G401 (cell line): Measurements from ENCODE around the gene TET1. TPM values are rescaled to one million over a fixed set of nuclear protein-coding genes. Genes with fewer than 3 reads are reported as not detected.
"Not testable (repeated sequence)": the region's sequence is repeated elsewhere in the genome, so short reads cannot be mapped to it uniquely, and the experiment has no call there.

ENCODE experiments used
- DNase-seq: peaks from one replicate; pipeline ENCODE4 v3.0.0-alpha.2; 2015; ENCODE audit warnings: low spot score
- in situ Hi-C: cut with HindIII; loops from 2 replicates; pipeline ENCODE4 v1.10.0; 2016; ENCODE audit warnings: low sequenced_read_pairs, mixed read lengths
- total RNA-seq: library from RNA; depleted of rRNA; stranded (reverse); fragments of >200 nt; shearing (Covaris generic); gene quantifications from 2 replicates; pipeline ENCODE4 v1.2.3, GENCODE V29; 2014

Gene TET1
- total RNA-seq, 1 experiment from 2014 or later: 6.7 TPM

DNA sequence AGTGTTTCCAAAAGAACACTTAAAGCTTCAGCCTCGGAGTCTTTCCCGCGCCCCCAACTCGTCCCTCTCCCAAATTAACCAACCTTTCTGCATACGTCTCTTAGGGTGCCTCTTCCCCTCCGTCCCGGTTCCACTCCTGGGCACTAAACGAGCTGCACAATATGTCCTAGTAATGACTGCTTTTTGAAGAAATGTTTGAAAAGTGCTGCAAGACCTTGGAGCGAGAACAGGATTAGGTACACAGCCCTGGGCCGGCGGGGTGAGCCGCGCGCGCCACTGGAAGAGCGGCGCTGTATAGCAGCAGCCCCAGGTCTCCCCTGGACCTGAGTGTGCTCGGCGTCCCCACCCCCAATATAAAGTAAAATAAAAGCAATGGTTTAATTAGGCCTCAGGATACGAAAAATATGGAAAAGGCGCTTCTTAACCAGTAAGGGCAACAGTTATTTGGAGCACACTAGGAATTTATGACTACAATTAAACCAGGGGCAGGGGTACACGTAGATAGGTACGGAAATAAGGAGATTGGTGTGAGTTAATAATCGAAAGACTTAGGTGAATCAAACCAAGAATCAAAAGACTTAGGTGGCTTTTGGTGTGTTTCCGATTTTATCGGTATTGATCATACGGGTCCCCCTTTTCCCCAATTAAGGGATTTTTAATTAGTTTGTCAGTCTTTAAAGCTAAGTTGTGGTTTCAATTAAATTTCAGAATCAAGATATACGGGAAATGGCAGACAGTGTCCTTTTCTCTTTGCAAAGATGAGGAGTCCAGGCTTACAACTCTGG, 1.9 kb downstream of the TET1 start:
- in situ Hi-C loops: no loop called here
- DNase-seq: peak; percentile 11

DNA sequence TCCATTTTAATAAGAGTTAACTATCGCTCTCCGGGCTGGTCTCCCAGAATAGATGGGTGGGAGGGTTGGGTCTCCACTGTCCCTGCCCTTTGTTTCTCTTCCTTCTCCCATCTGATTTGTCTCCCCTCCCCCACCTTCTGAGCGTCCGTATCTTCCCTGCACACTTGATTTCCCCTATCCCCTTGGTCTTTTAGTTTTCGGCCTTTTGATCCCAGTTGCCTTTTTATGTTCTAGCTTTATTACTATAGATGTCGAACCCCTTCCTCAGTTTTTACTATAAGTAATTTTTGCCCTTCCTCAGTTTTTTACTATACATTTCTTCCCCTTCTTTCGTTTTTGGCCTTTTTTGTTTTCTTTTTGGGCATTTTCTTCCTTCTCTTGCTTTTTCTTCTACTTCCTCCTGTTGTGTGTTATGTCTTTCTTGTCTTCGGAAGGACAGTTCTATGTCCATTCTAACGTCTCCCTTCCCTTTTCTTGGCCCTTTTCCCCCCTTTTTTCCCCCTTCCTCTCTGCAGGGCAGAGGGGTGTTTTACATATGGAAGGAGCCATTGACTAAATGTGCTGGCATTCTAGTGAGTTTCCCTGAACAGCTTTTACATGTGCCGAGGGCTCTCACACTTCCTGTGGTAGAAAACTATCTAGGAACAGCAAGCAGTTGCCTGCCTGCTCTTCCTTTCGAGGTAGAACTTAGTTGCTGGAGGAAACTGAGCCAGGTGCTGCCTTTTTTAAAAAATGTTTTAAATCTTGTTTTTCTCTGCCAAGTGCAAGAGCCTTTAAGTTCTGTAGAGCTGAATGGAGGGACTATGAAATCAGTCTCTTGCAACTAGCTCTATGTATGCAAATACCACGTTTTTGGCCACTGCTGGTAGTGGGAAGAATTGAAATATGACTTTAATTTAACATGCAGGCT, 2.8 kb downstream of the TET1 start:
- in situ Hi-C loops: no loop called here
- DNase-seq: peak; percentile 5

DNA sequence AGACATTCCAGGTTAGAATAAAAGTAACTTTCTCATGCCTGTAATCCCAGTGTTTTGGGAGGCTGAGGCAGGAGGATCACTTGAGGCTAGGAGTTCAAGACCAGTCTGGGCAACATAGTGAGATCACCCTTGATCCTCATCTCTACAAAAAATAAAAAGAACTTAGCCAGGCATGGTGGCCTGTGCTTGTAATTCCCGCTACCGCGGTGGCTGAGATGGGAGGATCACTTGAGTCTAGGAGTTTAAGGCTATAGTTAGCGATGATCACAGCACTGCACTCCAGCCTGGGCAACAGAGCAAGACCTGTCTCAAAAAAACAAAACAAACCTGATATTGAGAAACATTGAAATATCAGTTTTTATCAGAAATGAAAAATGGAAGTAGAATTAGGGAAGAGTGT, 4.6 kb downstream of the TET1 start:
- in situ Hi-C loops: no loop called here
- DNase-seq: no peak

GRCh38 chr10:68565658-68566057, 5.5 kb downstream of the TET1 start:
- DNase-seq: no peak
- in situ Hi-C loops: no loop called here

GRCh38 chr10:68566351-68566750, 6.2 kb downstream of the TET1 start:
- no peak for DNase-seq
- in situ Hi-C loops: no loop called here

DNA sequence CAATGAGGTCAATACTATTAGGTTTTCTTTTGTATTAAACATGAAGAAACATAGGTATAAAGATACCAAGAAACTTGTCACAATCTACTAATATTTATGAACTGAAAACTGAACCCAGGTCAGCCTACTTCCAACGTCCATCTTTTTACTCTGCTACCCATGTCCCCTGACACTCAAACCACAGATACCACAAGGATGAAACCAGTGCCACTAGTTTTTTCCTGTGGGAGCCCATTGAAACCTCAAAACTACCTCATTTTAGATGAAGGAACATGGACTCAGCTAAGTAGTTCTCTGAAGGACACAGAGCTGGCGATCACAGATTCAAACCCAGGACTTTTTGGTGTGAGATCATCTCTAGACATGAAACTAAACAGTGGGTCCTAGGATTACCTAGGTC, 6.8 kb downstream of the TET1 start:
- in situ Hi-C loops: no loop called here
- no peak for DNase-seq

DNA sequence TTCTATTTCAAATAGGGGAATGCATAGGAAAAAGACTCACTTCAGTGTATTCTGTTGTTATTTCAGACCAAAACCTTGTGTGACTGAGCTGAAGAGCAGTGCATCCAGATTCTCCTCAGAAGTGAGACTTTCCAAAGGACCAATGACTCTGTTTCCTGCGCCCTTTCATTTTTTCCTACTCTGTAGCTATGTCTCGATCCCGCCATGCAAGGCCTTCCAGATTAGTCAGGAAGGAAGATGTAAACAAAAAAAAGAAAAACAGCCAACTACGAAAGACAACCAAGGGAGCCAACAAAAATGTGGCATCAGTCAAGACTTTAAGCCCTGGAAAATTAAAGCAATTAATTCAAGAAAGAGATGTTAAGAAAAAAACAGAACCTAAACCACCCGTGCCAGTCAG, 12.0 kb downstream of the TET1 start:
- no peak for DNase-seq
- in situ Hi-C loops: no loop called here

GRCh38 chr10:68574051-68574450, 13.9 kb downstream of the TET1 start:
- in situ Hi-C loops: no loop called here
- DNase-seq: no peak

- in situ Hi-C loops: no loop called here
- no peak for DNase-seq
These were observed 16.0 kb downstream of the TET1 start for GRCh38 chr10:68576118-68576517.

DNA sequence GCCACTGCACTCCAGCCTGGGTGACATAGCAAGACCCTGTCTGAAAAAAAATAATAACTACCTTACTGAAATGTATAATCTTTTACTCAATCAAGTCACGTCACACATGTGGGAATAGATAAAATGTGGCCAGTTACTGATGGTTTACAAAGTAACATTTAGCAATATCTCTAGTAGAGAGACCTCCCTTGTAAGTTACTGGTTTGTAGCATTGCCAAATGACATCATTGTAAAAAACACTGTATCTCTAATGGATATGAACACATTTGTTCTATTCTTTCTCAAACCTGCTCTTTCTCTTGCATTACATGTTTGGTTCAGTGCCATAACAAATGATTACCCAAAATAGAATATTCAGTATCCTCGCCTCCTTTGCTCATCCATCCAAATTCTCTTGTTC, 18.8 kb downstream of the TET1 start:
- no peak for DNase-seq
- in situ Hi-C loops: no loop called here

DNA sequence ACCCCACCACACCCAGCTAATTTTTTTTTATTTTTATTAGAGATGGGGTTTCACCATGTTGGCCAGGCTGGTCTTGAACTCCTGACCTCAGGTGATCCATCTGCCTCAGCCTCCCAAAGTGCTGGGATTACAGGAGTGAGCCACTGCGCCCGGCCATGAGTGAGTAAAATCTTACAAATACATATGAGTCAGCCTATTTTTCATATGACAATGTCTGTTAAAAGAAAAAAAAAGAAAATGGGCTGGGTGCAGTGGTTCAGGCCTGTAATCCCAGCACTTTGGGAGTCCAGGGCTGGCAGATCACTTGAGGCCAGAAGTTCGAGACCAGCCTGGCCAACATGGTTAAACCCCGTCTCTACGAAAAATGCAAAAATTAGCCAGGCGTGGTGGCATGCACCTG, 24.1 kb downstream of the TET1 start:
- DNase-seq, in situ Hi-C loops: not testable (repeated sequence)

DNA sequence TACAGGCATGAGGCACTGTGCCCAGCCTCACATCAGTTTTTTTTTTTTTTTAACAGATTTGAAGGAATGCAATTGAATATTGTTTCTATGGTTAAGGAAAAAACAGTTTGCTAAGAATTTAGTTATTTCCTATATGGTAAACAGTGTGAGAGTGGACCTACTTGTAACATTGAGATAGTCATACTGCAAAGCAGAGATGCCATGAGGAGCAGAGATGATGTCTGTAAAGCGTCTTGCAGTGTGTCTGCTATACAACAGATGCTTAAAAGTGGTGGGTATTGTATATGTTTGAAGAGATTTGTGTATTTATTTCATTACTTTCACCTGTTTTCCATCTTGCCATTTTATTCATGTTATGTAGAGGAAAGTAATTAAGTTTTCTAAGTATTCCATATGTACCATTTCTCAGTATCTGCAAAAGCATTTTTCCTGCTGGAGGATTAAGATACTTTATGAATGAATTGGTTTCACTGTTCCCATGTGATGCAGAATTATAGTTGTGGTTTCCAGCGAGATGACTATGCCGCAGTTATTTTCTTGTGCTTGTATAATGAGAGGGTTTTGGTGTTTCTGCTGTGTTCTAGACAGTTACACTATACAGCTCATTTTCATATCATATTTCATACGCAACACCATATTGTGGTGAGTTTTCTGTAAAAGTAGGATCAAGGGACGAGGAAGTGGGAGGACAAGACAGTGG, 26.6 kb downstream of the TET1 start:
- in situ Hi-C loops: no loop called here
- no peak for DNase-seq

- in situ Hi-C loops: no loop called here
- DNase-seq: no peak
These were observed 34.3 kb downstream of the TET1 start for GRCh38 chr10:68594405-68594804.

GRCh38 chr10:68595513-68595912, 35.4 kb downstream of the TET1 start:
- in situ Hi-C loops: no loop called here
- DNase-seq: no peak

DNA sequence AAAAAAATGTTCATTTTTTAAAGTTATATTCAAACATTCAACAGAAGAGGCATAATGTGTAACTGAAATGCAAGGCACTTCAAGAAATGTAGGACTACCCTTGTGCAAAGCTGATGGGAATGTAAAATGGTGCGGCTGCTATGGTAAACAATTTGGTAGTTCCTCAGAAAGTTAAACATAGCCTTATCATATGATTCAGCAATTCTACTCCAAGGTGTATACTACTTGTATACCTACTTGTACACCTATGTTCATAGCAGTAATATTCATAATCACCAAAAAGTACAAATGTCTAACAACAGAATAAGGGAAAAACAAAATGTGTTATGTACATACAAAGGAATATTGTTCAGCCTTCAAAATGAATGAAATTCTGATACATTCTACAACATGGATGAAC, 37.3 kb downstream of the TET1 start:
- in situ Hi-C loops: no loop called here
- DNase-seq: no peak

- peak; percentile 57 for DNase-seq
- in situ Hi-C loops: no loop called here
These were observed 39.0 kb downstream of the TET1 start for GRCh38 chr10:68598978-68599770.

GRCh38 chr10:68599771-68600040, 39.6 kb downstream of the TET1 start:
- no peak for DNase-seq
- in situ Hi-C loops: no loop called here

- in situ Hi-C loops: no loop called here
These were observed 40.1 kb downstream of the TET1 start for GRCh38 chr10:68600041-68600778.

More at GRCh38 chr10:68600041-68600778, 40.1 kb downstream of the TET1 start:
- peak; percentile 95 for DNase-seq
